Coronary artery (tissue), 2 donors: ENCODE results near the gene ABHD4.
A peak's percentile ranks its signal among the peaks of the same experiment; 100 is the strongest.
"Not testable (repeated sequence)": the region's sequence is repeated elsewhere in the genome, so short reads cannot be mapped to it uniquely, and the experiment has no call there.

Experiments used
- DNase-seq: peaks from one replicate; pipeline ENCODE4 v3.0.0-alpha.2; 2017; ENCODE audit warnings: low spot score
- H3K27ac ChIP-seq, 2 donors: fragments of 200-600 bp; sonication (generic); one replicate each; pipeline ENCODE4 v1.5.1; 2016 to 2019
- H3K4me3 ChIP-seq: fragments of 200-600 bp; sonication (generic); 2 replicates; pipeline ENCODE4 v1.5.1; 2016; ENCODE audit warnings: mild to moderate bottlenecking, moderate library complexity
- TF ChIP-seq, protein P1 (sequence below): fragments of 200-600 bp; sonication (generic); IDR thresholded peaks from one replicate; pipeline ENCODE4 v1.5.1; 2019; ENCODE audit warnings: antibody characterized with exemption

Gene ABHD4

GRCh38 chr14:22563987-22564386 lies 34.1 kb upstream of the ABHD4 start:
- no peak overlapping the region for H3K4me3 ChIP-seq
- DNase-seq: no peak
- TF ChIP-seq, protein P1, sequence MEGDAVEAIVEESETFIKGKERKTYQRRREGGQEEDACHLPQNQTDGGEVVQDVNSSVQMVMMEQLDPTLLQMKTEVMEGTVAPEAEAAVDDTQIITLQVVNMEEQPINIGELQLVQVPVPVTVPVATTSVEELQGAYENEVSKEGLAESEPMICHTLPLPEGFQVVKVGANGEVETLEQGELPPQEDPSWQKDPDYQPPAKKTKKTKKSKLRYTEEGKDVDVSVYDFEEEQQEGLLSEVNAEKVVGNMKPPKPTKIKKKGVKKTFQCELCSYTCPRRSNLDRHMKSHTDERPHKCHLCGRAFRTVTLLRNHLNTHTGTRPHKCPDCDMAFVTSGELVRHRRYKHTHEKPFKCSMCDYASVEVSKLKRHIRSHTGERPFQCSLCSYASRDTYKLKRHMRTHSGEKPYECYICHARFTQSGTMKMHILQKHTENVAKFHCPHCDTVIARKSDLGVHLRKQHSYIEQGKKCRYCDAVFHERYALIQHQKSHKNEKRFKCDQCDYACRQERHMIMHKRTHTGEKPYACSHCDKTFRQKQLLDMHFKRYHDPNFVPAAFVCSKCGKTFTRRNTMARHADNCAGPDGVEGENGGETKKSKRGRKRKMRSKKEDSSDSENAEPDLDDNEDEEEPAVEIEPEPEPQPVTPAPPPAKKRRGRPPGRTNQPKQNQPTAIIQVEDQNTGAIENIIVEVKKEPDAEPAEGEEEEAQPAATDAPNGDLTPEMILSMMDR: no peak
- peak overlapping the region; percentile 25 to 80 for H3K27ac ChIP-seq

- Histone ChIP-seq H3K27ac (peak overlapping the region; percentile 25 to 80), H3K4me3 (no peak overlapping the region)
- TF ChIP-seq, protein P1: no peak
- no peak for DNase-seq
Observed at GRCh38 chr14:22564463-22564862, 33.6 kb upstream of the ABHD4 start.

DNA sequence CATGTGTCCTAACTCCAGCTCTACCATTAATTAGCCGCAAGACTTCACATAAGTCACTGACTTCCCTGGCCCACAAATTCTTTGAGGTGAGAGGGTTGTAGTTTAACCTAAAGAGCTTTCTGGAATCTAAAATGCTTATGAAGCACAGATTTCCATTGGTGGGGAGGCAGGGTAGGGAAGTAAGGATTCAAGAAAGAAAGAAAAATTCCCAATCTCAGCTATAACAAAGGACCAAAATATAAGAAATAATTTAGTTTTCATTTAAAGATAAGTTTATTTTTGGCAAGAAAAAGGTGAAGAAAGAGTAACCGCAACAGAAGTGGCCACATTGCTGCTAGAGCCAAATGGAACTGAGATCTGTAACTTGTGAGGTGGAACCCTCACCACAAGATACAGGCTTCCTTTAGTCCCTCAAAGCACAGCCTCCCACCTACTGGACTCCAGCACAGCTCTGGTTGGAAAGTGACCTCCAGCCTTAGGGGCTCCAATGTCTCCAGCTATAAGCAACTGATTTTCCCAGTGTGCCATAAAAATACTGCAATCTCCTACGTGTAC lies 32.6 kb upstream of the ABHD4 start:
- no peak overlapping the region for H3K27ac ChIP-seq
- no peak for DNase-seq
- TF ChIP-seq, protein P1: no peak
- no peak overlapping the region for H3K4me3 ChIP-seq

DNA sequence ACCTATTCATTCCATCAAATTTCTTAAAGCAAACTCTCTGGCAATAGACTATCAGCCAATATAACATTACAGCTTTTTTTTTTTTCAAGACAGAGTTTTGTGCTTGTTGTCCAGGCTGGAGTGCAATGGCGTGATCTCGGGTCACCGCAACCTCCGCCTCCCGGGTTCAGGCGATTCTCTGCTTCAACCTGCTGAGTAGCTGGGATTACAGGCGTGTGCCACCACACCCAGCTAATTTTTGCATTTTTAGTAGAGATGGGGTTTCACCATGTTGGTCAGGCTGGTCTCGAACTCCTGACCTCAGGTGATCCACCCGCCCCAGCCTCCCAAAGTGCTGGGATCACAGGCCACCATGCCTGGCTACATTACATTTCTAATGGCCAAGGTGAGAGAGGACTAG lies 31.8 kb upstream of the ABHD4 start:
- not testable (repeated sequence) for H3K27ac ChIP-seq, DNase-seq, H3K4me3 ChIP-seq

DNA sequence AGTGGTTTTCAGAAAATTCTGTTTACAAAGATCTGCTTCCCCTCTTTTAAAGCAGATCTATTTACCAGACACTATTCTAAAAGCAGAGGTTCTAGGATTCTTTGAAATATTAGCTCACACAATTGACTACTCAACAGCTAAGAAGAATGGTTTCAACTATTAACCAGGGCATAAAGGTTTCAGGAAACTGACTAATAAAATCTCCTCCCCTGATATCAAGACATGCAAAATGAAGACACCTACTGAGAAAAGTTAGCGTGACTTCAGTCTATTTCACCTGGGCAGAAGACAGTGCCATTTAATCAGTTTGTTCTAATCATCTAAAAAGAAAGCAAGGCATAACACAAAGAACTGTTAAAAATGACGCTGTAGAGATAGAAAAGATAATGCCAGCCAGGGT lies 31.3 kb upstream of the ABHD4 start:
- no peak for DNase-seq
- TF ChIP-seq, protein P1: no peak
- H3K27ac ChIP-seq: no peak overlapping the region
- H3K4me3 ChIP-seq: no peak overlapping the region

DNA sequence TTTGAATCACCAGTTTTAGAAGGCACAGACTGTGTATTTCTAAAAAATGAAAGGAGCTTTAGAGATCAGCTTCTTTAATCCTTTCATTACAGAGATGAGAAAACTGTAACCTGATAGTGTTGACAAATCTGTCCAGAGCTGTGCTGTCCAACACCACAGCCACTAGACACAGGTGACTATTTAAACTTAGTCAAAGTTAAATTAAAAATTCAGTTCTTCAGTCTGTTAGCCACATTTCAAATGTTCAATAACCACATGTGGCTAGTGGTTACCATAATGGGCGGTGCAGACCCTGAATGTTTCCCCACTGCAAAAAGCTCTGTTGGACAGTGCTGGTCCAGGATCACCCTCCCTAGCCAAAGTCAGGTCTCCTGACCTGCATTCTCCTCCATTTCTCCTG lies 30.7 kb upstream of the ABHD4 start:
- no peak for DNase-seq
- no peak overlapping the region for H3K4me3 ChIP-seq
- TF ChIP-seq, protein P1: no peak
- no peak overlapping the region for H3K27ac ChIP-seq

- no peak for DNase-seq
- no peak overlapping the region for H3K27ac ChIP-seq
- no peak overlapping the region for H3K4me3 ChIP-seq
- TF ChIP-seq, protein P1: no peak
Observed at GRCh38 chr14:22569106-22569736, 28.9 kb upstream of the ABHD4 start.
